ENCODE results near the gene FRMPD1.
A peak's percentile ranks its signal among the peaks of the same experiment; 100 is the strongest.
"Not testable (repeated sequence)": the region's sequence is repeated elsewhere in the genome, so short reads cannot be mapped to it uniquely, and the experiment has no call there.

FRMPD1 gene

GRCh38 chr9:37650873-37651768 is at the start of gene FRMPD1:
Gene FRMPD1, plus strand, starts transcription at chr9:37650954. Its CDS starts 41,688 bp downstream, at chr9:37692642.
- peak; percentile 36 for DNase-seq

GRCh38 chr9:37602061-37602460 is 48.7 kb upstream of the FRMPD1 start:
- not testable (repeated sequence) for DNase-seq

- no peak for DNase-seq
These were observed 47.9 kb upstream of the FRMPD1 start for GRCh38 chr9:37602817-37603216.

- DNase-seq = no peak
These were observed 46.5 kb upstream of the FRMPD1 start for GRCh38 chr9:37604296-37604695.

GRCh38 chr9:37608250-37608649 is 42.5 kb upstream of the FRMPD1 start:
- DNase-seq = no peak

- no peak for DNase-seq
These were observed 40.9 kb upstream of the FRMPD1 start for GRCh38 chr9:37609735-37610397.

GRCh38 chr9:37611014-37611413 is 39.7 kb upstream of the FRMPD1 start:
- DNase-seq = no peak

- no peak for DNase-seq
These were observed 38.8 kb upstream of the FRMPD1 start for GRCh38 chr9:37611961-37612360.

GRCh38 chr9:37617161-37617560 is 33.6 kb upstream of the FRMPD1 start:
- no peak for DNase-seq

- DNase-seq = no peak
These were observed 32.9 kb upstream of the FRMPD1 start for GRCh38 chr9:37617832-37618231.

GRCh38 chr9:37618817-37619216 is 31.9 kb upstream of the FRMPD1 start:
- no peak for DNase-seq

GRCh38 chr9:37619806-37620205 is 30.9 kb upstream of the FRMPD1 start:
- DNase-seq = no peak

- DNase-seq = no peak
These were observed 30.4 kb upstream of the FRMPD1 start for GRCh38 chr9:37620396-37620795.

GRCh38 chr9:37621273-37622121 is 29.3 kb upstream of the FRMPD1 start:
- no peak for DNase-seq

GRCh38 chr9:37622462-37622861 is 28.3 kb upstream of the FRMPD1 start:
- DNase-seq = no peak

- DNase-seq = no peak
These were observed 27.5 kb upstream of the FRMPD1 start for GRCh38 chr9:37623267-37623666.

- no peak for DNase-seq
These were observed 26.7 kb upstream of the FRMPD1 start for GRCh38 chr9:37624073-37624472.

- no peak for DNase-seq
These were observed 25.6 kb upstream of the FRMPD1 start for GRCh38 chr9:37625036-37625757.

- no peak for DNase-seq
These were observed 25.0 kb upstream of the FRMPD1 start for GRCh38 chr9:37625758-37626147.

- DNase-seq = no peak
These were observed 24.0 kb upstream of the FRMPD1 start for GRCh38 chr9:37626708-37627292.

GRCh38 chr9:37632479-37632878 is 18.3 kb upstream of the FRMPD1 start:
- DNase-seq = no peak

- no peak for DNase-seq
These were observed 14.9 kb upstream of the FRMPD1 start for GRCh38 chr9:37635808-37636207.

Data from activated CD4-positive, alpha-beta T cell treated with anti-CD3 and anti-CD28 coated beads for 1 hour (primary cell).